ENCODE results near the gene CTSO.

Gene CTSO

GRCh38 chr4:155930330-155930729 is 23.3 kb downstream of the CTSO start:
- TF ChIP-seq POLR2AphosphoS5 (IDR thresholded peaks at IDR 0.05; ENCODE audit: low read depth, low read length) = no peak
- no peak for TF ChIP-seq POLR2A (IDR thresholded peaks at IDR 0.05; ENCODE audit: low read depth, low read length)
- TF ChIP-seq TAF1 (IDR thresholded peaks at IDR 0.05; ENCODE audit: borderline replicate concordance, low read depth, low read length) = no peak
- no peak for DNase-seq (ENCODE audit: insufficient read length)
- no peak for FAIRE-seq

DNA sequence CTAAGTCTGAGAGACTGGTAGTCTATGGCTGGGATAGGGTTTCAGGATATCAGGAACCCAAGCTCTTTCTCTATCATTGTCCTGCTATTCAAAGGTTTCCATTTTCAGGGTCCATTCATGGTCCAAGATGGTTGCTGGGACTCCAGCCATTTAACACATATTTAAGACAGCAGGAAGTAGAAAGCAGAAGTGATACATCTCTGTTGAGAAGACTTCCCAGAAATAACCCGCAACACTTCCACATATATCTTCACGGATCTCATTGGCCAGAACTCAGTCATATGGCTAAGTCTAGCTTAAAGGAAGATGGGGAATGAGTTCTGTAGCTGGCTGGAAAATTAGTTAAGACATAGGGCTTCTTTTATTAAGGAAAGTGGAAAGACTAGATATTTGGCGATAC is 23.8 kb downstream of the CTSO start:
- FAIRE-seq = no peak

GRCh38 chr4:155924637-155925036 is 29.0 kb downstream of the CTSO start:
- no peak for DNase-seq (ENCODE audit: insufficient read length)
- FAIRE-seq = no peak
- no peak for TF ChIP-seq POLR2AphosphoS5 (IDR thresholded peaks at IDR 0.05; ENCODE audit: low read depth, low read length)
- TF ChIP-seq POLR2A (IDR thresholded peaks at IDR 0.05; ENCODE audit: low read depth, low read length) = no peak
- no peak for TF ChIP-seq TAF1 (IDR thresholded peaks at IDR 0.05; ENCODE audit: borderline replicate concordance, low read depth, low read length)

More for the DNA sequence above, 23.8 kb downstream of the CTSO start:
- no peak for DNase-seq (ENCODE audit: insufficient read length)
- TF ChIP-seq POLR2A (IDR thresholded peaks at IDR 0.05; ENCODE audit: low read depth, low read length) (no peak), TAF1 (IDR thresholded peaks at IDR 0.05; ENCODE audit: borderline replicate concordance, low read depth, low read length) (no peak), POLR2AphosphoS5 (IDR thresholded peaks at IDR 0.05; ENCODE audit: low read depth, low read length) (no peak)

DNA sequence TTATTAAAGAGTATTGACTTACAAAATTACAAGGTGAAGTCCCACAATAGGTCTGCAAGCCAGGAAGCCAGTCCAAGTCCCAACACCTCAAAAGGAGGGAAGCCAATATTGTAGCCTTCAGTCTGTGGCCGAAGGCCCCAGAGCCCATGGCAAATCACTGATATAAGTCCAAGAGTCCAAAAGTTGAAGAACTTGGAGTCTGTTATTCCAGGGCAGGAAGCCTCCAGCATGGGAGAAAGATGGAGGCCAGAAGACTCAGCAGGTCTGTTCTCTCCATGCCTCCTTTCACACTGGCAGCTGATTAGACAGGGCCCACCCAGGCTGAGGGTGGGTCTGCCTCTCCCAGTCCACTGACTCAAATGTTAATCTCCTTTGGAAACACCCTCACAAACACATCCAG is 32.1 kb downstream of the CTSO start:
- FAIRE-seq (no peak), DNase-seq (ENCODE audit: insufficient read length) (no peak)
- TF ChIP-seq POLR2A (IDR thresholded peaks at IDR 0.05; ENCODE audit: low read depth, low read length) (no peak), TAF1 (IDR thresholded peaks at IDR 0.05; ENCODE audit: borderline replicate concordance, low read depth, low read length) (no peak), POLR2AphosphoS5 (IDR thresholded peaks at IDR 0.05; ENCODE audit: low read depth, low read length) (no peak)

- FAIRE-seq (no peak), DNase-seq (ENCODE audit: insufficient read length) (no peak)
- TF ChIP-seq POLR2A (IDR thresholded peaks at IDR 0.05; ENCODE audit: low read depth, low read length) (no peak), TAF1 (IDR thresholded peaks at IDR 0.05; ENCODE audit: borderline replicate concordance, low read depth, low read length) (no peak), POLR2AphosphoS5 (IDR thresholded peaks at IDR 0.05; ENCODE audit: low read depth, low read length) (no peak)
Observed at GRCh38 chr4:155914782-155915181, 38.9 kb downstream of the CTSO start.

GRCh38 chr4:155911905-155912304 is 41.8 kb downstream of the CTSO start:
- no peak for DNase-seq (ENCODE audit: insufficient read length)
- FAIRE-seq = no peak
- TF ChIP-seq POLR2A (IDR thresholded peaks at IDR 0.05; ENCODE audit: low read depth, low read length) (no peak), POLR2AphosphoS5 (IDR thresholded peaks at IDR 0.05; ENCODE audit: low read depth, low read length) (no peak), TAF1 (IDR thresholded peaks at IDR 0.05; ENCODE audit: borderline replicate concordance, low read depth, low read length) (no peak)

GRCh38 chr4:155909615-155910226 is 43.9 kb downstream of the CTSO start:
- FAIRE-seq = no peak
- DNase-seq (ENCODE audit: insufficient read length) = no peak
- TF ChIP-seq TAF1 (IDR thresholded peaks at IDR 0.05; ENCODE audit: borderline replicate concordance, low read depth, low read length) (no peak), POLR2A (IDR thresholded peaks at IDR 0.05; ENCODE audit: low read depth, low read length) (no peak), POLR2AphosphoS5 (IDR thresholded peaks at IDR 0.05; ENCODE audit: low read depth, low read length) (no peak)

- DNase-seq (ENCODE audit: insufficient read length) = no peak
- FAIRE-seq = no peak
Observed at GRCh38 chr4:155908187-155909139, 45.2 kb downstream of the CTSO start.

GRCh38 chr4:155907556-155907955 is 46.1 kb downstream of the CTSO start:
- no peak for TF ChIP-seq POLR2A (IDR thresholded peaks at IDR 0.05; ENCODE audit: low read depth, low read length)
- TF ChIP-seq TAF1 (IDR thresholded peaks at IDR 0.05; ENCODE audit: borderline replicate concordance, low read depth, low read length) = no peak
- no peak for TF ChIP-seq POLR2AphosphoS5 (IDR thresholded peaks at IDR 0.05; ENCODE audit: low read depth, low read length)
- DNase-seq (ENCODE audit: insufficient read length) = no peak
- FAIRE-seq = no peak

More at GRCh38 chr4:155908187-155909139, 45.2 kb downstream of the CTSO start:
- TF ChIP-seq TAF1 (IDR thresholded peaks at IDR 0.05; ENCODE audit: borderline replicate concordance, low read depth, low read length) = no peak
- no peak for TF ChIP-seq POLR2A (IDR thresholded peaks at IDR 0.05; ENCODE audit: low read depth, low read length)
- TF ChIP-seq POLR2AphosphoS5 (IDR thresholded peaks at IDR 0.05; ENCODE audit: low read depth, low read length) = no peak

DNA sequence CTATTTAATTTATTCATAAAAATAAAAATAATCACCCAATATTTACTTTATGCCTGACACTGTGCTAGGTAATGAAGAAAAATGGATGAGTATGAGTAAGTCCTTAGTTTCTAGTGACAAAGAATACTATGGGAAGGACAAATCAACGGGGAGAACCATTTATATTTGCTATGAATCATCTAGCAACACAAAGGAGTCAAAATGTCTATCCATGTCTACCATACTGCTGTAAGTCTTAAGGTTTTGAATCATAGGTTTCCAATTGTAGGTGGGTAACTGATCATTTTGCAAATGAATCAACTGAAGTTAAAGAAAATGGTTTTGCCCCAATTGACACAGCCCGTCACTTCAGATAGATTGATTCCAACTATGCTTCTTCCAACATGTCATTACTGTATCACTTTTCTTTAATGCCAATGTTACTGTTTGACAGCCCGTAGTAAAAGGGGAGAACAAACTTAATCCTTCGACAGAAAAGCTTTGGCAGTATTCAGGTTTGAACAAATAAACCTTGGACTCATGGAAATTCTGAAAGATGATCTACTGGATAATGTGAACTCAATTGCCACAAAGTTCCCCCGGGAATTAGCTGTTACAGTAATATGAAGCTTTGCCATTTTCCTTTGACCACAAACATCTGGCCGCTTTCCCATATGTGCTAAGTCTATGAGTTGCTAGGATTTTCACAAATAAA is 47.0 kb downstream of the CTSO start:
- FAIRE-seq (no peak), DNase-seq (ENCODE audit: insufficient read length) (no peak)
- TF ChIP-seq TAF1 (IDR thresholded peaks at IDR 0.05; ENCODE audit: borderline replicate concordance, low read depth, low read length) = no peak
- TF ChIP-seq POLR2A (IDR thresholded peaks at IDR 0.05; ENCODE audit: low read depth, low read length) = no peak
- TF ChIP-seq POLR2AphosphoS5 (IDR thresholded peaks at IDR 0.05; ENCODE audit: low read depth, low read length) = no peak

DNA sequence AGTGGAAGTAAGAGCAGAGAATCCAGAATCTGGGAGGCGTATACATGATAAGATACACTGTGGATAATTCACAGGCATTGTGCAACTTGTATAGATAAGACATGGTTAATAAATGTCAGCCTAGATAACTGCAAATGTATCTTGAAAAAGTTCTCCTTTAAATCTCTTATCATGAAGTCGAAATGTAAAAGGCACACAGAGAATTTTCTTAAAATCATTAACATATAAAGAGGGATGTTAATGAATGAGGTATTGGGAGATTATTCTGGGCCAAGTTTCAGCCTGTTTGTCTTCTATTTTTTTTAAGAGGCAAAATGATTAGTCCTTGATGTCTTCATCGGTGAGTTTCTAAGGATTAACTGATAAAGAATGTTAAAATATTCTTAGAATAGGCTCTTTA is 49.3 kb downstream of the CTSO start:
- no peak for DNase-seq (ENCODE audit: insufficient read length)
- TF ChIP-seq POLR2A (IDR thresholded peaks at IDR 0.05; ENCODE audit: low read depth, low read length) (no peak), TAF1 (IDR thresholded peaks at IDR 0.05; ENCODE audit: borderline replicate concordance, low read depth, low read length) (no peak), POLR2AphosphoS5 (IDR thresholded peaks at IDR 0.05; ENCODE audit: low read depth, low read length) (no peak)
- FAIRE-seq = no peak
